A549 treated with AZD9567 at 1 μM for 4 hours (cell line): ENCODE measurements around the gene STK36. TPM values are rescaled to one million over a fixed set of nuclear protein-coding genes. Genes with fewer than 3 reads are reported as not detected.

Experiments
- total RNA-seq: library from RNA; stranded (reverse); fragments of 200-300 nt; extraction: Qiagen RNA extraction; gene quantifications from 5 replicates; pipeline ENCODE4 v1.2.3, GENCODE V29; 2022; ENCODE audit not compliant: insufficient read depth

STK36 gene, protein sequence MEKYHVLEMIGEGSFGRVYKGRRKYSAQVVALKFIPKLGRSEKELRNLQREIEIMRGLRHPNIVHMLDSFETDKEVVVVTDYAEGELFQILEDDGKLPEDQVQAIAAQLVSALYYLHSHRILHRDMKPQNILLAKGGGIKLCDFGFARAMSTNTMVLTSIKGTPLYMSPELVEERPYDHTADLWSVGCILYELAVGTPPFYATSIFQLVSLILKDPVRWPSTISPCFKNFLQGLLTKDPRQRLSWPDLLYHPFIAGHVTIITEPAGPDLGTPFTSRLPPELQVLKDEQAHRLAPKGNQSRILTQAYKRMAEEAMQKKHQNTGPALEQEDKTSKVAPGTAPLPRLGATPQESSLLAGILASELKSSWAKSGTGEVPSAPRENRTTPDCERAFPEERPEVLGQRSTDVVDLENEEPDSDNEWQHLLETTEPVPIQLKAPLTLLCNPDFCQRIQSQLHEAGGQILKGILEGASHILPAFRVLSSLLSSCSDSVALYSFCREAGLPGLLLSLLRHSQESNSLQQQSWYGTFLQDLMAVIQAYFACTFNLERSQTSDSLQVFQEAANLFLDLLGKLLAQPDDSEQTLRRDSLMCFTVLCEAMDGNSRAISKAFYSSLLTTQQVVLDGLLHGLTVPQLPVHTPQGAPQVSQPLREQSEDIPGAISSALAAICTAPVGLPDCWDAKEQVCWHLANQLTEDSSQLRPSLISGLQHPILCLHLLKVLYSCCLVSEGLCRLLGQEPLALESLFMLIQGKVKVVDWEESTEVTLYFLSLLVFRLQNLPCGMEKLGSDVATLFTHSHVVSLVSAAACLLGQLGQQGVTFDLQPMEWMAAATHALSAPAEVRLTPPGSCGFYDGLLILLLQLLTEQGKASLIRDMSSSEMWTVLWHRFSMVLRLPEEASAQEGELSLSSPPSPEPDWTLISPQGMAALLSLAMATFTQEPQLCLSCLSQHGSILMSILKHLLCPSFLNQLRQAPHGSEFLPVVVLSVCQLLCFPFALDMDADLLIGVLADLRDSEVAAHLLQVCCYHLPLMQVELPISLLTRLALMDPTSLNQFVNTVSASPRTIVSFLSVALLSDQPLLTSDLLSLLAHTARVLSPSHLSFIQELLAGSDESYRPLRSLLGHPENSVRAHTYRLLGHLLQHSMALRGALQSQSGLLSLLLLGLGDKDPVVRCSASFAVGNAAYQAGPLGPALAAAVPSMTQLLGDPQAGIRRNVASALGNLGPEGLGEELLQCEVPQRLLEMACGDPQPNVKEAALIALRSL (N-terminal part only)
- 11.3 to 23.0 TPM (median 12.1 TPM) in 5 replicates for total RNA-seq

DNA sequence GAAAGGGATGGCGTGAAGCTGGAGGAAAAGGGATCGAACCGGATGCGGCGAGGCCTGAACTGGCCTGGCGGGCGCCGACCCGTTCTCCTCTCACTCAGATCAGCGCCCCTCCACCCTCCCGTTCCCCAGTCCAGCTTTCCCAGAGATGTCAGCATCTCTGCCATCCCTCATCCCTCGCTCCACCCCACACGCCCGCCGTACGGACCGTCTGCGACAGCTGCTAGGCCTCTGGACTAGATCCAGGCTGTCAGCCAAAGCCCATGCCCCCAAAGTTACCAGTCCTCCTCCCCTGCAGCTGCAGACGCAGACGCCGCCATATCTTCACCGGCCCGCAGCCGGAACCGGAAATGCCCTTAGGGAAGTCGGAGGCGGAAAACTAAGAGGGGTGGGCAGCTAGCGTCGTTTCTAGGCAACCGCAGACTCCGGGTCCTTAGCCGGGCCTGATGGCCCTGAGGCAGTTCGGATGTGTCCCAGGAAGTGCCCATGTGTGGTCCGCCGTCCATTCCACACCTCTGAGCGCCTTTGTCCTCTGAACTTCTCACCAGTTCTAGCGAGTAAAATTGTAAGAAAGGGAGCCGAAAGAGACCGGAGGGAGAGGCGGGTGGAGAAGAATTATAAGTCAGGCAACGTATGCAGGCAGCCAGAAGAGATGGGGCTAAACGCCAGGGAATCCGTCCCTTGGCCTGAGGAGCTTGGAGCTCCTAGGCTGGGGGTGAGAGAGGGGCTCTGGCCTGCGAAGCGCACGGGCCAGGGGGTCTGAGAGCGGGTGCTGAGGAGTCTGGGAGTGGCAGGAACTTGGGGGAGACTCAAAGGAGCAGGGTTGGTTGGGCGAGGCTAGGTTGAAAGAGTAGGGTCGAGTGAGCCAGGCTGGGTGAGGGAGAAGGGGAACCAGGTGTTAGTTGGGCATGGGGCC is at the start of gene STK36, which contains the start of gene RNF25:
STK36 (plus strand) TSS at position 433 of the 913 bp plus-strand sequence. CDS start 744 bp downstream, outside the sequence.
RNF25 (minus strand) TSS at position 349 of the 913 bp plus-strand sequence; CDS start at position 317, 32 bp downstream.

DNA sequence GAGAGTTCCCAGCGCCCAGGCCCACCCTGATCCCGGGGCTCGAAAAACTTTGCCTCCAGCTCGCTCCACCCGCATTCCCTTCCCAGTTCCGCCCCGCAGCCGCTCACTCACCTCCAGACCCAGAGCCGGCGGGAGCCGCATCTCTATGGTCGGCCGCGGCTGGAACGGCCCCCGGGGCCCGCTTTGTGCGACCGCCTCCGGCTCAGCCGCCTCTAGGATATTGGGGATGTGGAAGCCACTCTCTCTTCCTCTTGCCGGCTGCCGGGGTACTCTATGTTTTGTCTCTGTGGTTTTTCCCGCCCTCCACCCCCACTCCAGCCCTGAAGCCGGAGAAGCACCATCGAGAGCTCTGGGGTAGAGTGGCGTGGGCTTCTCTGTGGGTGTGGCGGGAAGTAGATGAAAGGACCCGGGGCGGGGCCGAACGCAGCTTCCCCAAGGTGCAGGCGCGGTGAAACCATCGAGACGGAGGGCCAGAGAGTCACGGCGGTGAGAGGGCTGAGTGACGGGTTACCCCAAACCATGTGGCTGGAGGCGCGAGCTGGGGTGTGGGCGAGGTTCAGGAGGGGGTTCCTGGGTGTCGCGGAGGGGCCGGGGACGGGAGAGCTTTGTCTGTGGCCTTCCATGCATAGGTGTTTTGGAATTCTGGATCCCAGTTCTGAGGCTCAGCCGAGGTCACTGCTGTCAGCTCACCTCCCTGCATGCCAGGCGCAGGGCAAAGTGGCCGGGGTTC is 12.5 kb upstream of the STK36 start, which contains the start of the genes BCS1L and ZNF142:
BCS1L (plus strand) TSS at position 426 of the 730 bp plus-strand sequence. CDS start 1,305 bp downstream, outside the sequence.
ZNF142 (minus strand) TSS at position 366 of the 730 bp plus-strand sequence. CDS start 3,194 bp downstream, outside the sequence.

DNA sequence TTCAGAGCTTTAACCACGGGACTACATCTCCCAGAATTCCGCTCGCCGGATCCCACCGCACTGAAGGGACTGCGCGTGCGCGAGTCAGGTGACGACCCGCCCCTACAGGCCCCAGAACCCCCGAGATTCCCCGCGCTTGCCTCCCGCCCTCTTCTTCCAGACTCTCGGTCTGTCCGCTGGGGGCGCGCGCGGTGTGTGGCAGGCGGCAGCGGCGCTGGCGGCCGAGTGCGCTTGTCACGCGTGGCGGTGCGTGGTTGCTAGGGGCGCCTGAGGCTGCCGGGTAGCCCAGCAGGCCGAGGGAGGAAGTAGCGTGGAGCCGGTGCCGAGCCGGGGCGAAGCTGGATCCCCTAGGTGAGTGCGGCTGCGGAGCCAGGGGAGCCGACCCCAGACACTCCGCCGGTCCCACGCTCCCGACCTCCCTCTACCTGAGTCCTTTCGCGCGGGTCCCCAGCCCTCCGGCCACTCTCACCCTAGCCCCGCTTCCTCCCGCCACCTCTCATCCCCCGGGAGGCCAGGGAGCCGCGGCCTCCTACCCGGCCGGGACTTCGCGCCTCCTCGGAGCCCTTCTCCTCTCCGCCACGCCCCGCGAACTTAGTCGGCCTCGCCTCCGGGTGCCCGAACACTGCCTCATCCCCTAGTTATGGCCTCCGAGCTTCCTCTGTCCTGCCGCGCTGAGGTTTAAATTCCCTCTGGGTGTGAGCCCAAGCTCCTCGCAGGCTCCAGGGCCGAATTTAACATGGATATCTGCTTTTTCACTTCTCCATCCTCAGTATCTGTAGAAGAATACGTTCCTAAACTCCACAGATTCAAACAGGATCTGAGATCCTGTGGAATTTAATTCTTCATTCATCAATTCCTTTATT is 39.0 kb downstream of the STK36 start, which contains the start of gene TTLL4:
TTLL4 (plus strand) TSS at position 149 of the 863 bp plus-strand sequence. CDS start 26,842 bp downstream, outside the sequence.

Other genes starting within 250 kb of the STK36 start
- 4.4 to 6.9 TPM (median 5.7 TPM) in 5 replicates for gene USP37, start 103.7 kb upstream of the STK36 start, total RNA-seq
- gene CNOT9, start 103.2 kb upstream of the STK36 start, total RNA-seq, result 37.8 to 43.5 TPM (median 39.3 TPM) in 5 replicates
- gene PLCD4, start 64.2 kb upstream of the STK36 start, total RNA-seq, result 0.25 to 0.74 TPM (median 0.38 TPM) in 4 of 5 replicates, not detected in the other
- gene ZNF142, start 12.5 kb upstream of the STK36 start, total RNA-seq, result 11.6 to 17.4 TPM (median 17.0 TPM) in 5 replicates
- gene BCS1L, start 12.4 kb upstream of the STK36 start, total RNA-seq, result 39.0 to 52.4 TPM (median 49.0 TPM) in 5 replicates
- 47.6 to 71.2 TPM (median 49.4 TPM) in 5 replicates for gene RNF25, start 84 bp upstream of the STK36 start, total RNA-seq
- gene TTLL4, start 38.7 kb downstream of the STK36 start, total RNA-seq, result 27.0 to 33.5 TPM (median 27.4 TPM) in 5 replicates
- 0.11 to 0.23 TPM (median 0.16 TPM) in 4 of 5 replicates, not detected in the other for gene CYP27A1, start 110.1 kb downstream of the STK36 start, total RNA-seq
- gene PRKAG3, start 159.7 kb downstream of the STK36 start, total RNA-seq, result 0.03 TPM in 1 of 5 replicates, not detected in the others
- gene WNT6, start 187.7 kb downstream of the STK36 start, total RNA-seq, result 0.18 to 0.25 TPM (median 0.23 TPM) in 4 of 5 replicates, not detected in the other
- gene WNT10A, start 208.8 kb downstream of the STK36 start, total RNA-seq, result 0.06 to 0.14 TPM (median 0.11 TPM) in 4 of 5 replicates, not detected in the other